ENCODE data around the gene C20orf141.

GRCh38 chr20:2836035-2836434 is 21.2 kb downstream of the C20orf141 start:
- TF ChIP-seq CTCF (IDR thresholded peaks at IDR 0.05) (no peak), ZFX (IDR thresholded peaks at IDR 0.05; ENCODE audit: borderline replicate concordance) (no peak)

All from 22Rv1 (cell line).